Calu3 (cell line): ENCODE data around the gene NUBP1. TPM values are rescaled to one million over a fixed set of nuclear protein-coding genes. Genes with fewer than 3 reads are reported as not detected.

Source experiments
- BruUV-seq: library from RNA; stranded (reverse); fragments of 400-500 nt; replicated peaks from 2 replicates; lab custom pipeline; 2021; lab: Mats Ljungman, UMichigan
- CTCF ChIA-PET: fragments of 300-600 bp; sonication (Branson Sonifier 250); formaldehyde crosslinking; loops from one replicate; lab custom pipeline; 2022; ENCODE audit warnings: antibody characterized with exemption; lab: Charles Lee
- DNase-seq: peaks from one replicate; pipeline ENCODE4 v3.0.0; 2022
- H3K27ac Mint-ChIP-seq: one replicate; pipeline ENCODE4 v1.8.0; 2022; ENCODE audit warnings: mixed read lengths; ENCODE audit not compliant: unreplicated experiment
- H3K27me3 Mint-ChIP-seq: one replicate; pipeline ENCODE4 v1.8.0; 2022; ENCODE audit warnings: mixed read lengths; ENCODE audit not compliant: unreplicated experiment
- H3K36me3 Mint-ChIP-seq: one replicate; pipeline ENCODE4 v1.8.0; 2022; ENCODE audit warnings: mild to moderate bottlenecking, moderate library complexity, mixed read lengths; ENCODE audit not compliant: insufficient read depth, unreplicated experiment
- H3K4me1 Mint-ChIP-seq: one replicate; pipeline ENCODE4 v1.8.0; 2022; ENCODE audit warnings: mild to moderate bottlenecking, low read depth, mixed read lengths; ENCODE audit not compliant: unreplicated experiment
- H3K4me3 Mint-ChIP-seq: one replicate; pipeline ENCODE4 v1.8.0; 2022; ENCODE audit warnings: mild to moderate bottlenecking, low read depth, moderate library complexity, mixed read lengths; ENCODE audit not compliant: unreplicated experiment
- H3K9me3 Mint-ChIP-seq: one replicate; pipeline ENCODE4 v1.8.0; 2022; ENCODE audit warnings: low read depth, mixed read lengths; ENCODE audit not compliant: unreplicated experiment
- CTCF ChIP-seq: fragments of 200-600 bp; IDR thresholded peaks from one replicate; pipeline ENCODE4 v1.8.0; 2022; ENCODE audit warnings: antibody characterized with exemption; ENCODE audit not compliant: unreplicated experiment
- intact Hi-C: fragments of 100-400 bp; cut with micrococcal nuclease; formaldehyde crosslinking; loops from one replicate; pipeline ENCODE4 v1.10.0; 2022; ENCODE audit not compliant: unreplicated experiment
- total RNA-seq: library from RNA; stranded (reverse); gene quantifications from 2 replicates; pipeline ENCODE4 v1.2.3, GENCODE V29; 2022

Gene NUBP1
- total RNA-seq, 1 experiment from 2014 or later: 35.9 TPM

GRCh38 chr16:10699756-10700155, 43.9 kb upstream of the NUBP1 start:
- Mint-ChIP-seq H3K4me1 (no peaks in the 10 kb centered on the region), H3K27ac (no peak overlapping the region), H3K36me3 (no peaks in the 10 kb centered on the region), H3K9me3 (no peaks in the 10 kb centered on the region), H3K4me3 (no peak overlapping the region), H3K27me3 (no peaks in the 10 kb centered on the region)
- no peak for DNase-seq
- intact Hi-C loops: no loop called here
- no peak for TF ChIP-seq CTCF
- CTCF ChIA-PET: no interaction called here
- BruUV-seq: no TSS peak

GRCh38 chr16:10708969-10709368, 34.7 kb upstream of the NUBP1 start:
- DNase-seq: no peak
- no TSS peak for BruUV-seq
- no peaks in the 10 kb centered on the region for H3K9me3 Mint-ChIP-seq
- no peak overlapping the region for H3K27ac Mint-ChIP-seq
- no peak for TF ChIP-seq CTCF
- no peak overlapping the region for H3K4me3 Mint-ChIP-seq
- peaks cover 15% of the 10 kb centered on the region for H3K4me1 Mint-ChIP-seq
- no peaks in the 10 kb centered on the region for H3K36me3 Mint-ChIP-seq
- CTCF ChIA-PET: no interaction called here
- peaks cover 18% of the 10 kb centered on the region for H3K27me3 Mint-ChIP-seq
- intact Hi-C loops: no loop called here

- H3K36me3 Mint-ChIP-seq: no peaks in the 10 kb centered on the region
- no peaks in the 10 kb centered on the region for H3K27me3 Mint-ChIP-seq
- no peak for TF ChIP-seq CTCF
- BruUV-seq: no TSS peak
- intact Hi-C loops: no loop called here
- CTCF ChIA-PET: no interaction called here
- H3K4me3 Mint-ChIP-seq: no peak overlapping the region
- H3K9me3 Mint-ChIP-seq: no peaks in the 10 kb centered on the region
- no peak for DNase-seq
- H3K27ac Mint-ChIP-seq: no peak overlapping the region
- H3K4me1 Mint-ChIP-seq: no peaks in the 10 kb centered on the region
Observed at GRCh38 chr16:10728003-10728887, 15.4 kb upstream of the NUBP1 start.

- no peak for TF ChIP-seq CTCF
- no TSS peak for BruUV-seq
- CTCF ChIA-PET: no interaction called here
- no peaks in the 10 kb centered on the region for H3K9me3 Mint-ChIP-seq
- H3K27ac Mint-ChIP-seq: no peak overlapping the region
- peak; percentile 70 for DNase-seq
- no peaks in the 10 kb centered on the region for H3K27me3 Mint-ChIP-seq
- intact Hi-C loops: no loop called here
- H3K36me3 Mint-ChIP-seq: no peaks in the 10 kb centered on the region
- H3K4me3 Mint-ChIP-seq: no peak overlapping the region
- H3K4me1 Mint-ChIP-seq: no peaks in the 10 kb centered on the region
Observed at GRCh38 chr16:10729104-10730048, 14.3 kb upstream of the NUBP1 start.
